HG03097 (cell line): ENCODE measurements around the gene PKIG.

Source experiments
- ATAC-seq: cut with Tn5 transposase; IDR thresholded peaks from one replicate; pipeline ENCODE4 v1.9.1; 2021; ENCODE audit not compliant: unreplicated experiment, low FRiP score

Gene PKIG

DNA sequence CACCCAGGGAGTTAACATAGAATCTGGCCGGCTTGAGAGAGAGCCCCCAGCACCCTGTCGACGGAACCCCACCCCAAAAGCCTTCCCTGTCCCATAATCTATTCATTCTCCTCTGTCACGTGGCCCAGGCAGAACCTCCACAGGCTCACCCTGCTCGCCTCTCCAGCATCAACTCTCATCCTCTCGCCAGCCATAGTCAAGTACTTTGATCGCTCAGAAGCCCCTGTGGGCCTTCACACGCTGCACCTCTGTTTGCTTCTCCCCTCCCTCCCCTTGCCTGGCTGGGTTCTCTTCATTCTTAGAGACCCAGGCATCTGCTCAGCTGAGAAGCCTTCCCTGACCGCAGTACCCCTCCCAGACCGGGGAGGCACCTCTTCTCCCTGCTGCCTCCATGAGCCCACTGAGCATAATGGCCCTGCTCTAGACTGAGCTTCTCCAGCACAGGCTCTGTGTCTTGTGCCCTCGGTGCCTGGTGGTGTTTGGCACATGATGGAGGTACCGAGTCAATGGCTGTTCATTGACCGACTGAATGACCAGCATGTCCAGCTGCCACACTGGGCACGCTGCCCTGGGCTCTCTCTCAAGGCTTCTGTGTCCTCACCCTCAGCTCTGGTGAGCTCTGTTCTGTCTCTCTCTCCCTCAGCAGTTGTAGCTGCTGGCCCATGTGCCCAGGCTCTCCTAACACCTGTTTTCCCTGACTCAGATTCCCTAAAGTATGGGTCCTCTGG is 33.7 kb downstream of the PKIG start:
- ATAC-seq = no peak

DNA sequence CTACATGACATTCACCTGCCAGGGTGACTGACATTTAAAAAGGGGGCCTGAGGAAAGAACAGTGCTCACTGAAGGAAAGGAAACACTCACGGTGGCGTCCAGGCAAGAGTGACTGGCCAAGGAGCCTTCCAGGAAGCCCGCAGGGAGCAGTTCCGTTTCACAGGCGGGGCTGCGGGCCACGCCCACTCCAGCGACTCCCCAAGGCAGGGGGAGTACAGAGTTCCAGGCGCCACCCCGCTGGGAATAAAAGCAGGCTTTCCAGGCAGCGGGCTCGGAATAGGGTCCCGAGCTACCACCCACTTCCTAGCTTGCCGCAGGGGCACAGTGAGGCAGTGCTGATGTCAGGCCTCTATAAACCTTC is 34.2 kb downstream of the PKIG start:
- no peak for ATAC-seq

- ATAC-seq = no peak
Measured at GRCh38 chr20:44618318-44618731, 35.9 kb downstream of the PKIG start.

DNA sequence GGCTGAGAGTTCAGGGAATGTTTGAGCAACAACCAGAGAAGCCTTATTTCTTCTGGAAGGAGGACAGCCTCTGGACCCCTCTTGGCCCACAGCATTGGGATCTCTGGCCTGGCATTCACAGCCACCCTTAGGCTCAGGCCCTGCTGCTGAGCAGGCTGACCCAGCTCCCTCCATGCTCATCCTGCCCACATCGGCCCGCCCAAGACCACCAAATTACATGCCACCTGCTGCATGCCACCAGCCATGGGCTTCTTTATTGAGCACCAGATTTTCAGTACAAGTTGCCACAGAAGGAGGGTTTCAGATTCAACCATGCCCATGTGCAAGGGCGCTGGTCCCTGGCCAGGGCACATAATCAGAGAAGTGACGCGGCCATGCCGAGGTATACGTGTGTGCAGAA is 36.9 kb downstream of the PKIG start:
- ATAC-seq = no peak

- no peak for ATAC-seq
Measured at GRCh38 chr20:44620030-44620429, 37.7 kb downstream of the PKIG start.

- no peak for ATAC-seq
Measured at GRCh38 chr20:44621325-44621724, 38.9 kb downstream of the PKIG start.

DNA sequence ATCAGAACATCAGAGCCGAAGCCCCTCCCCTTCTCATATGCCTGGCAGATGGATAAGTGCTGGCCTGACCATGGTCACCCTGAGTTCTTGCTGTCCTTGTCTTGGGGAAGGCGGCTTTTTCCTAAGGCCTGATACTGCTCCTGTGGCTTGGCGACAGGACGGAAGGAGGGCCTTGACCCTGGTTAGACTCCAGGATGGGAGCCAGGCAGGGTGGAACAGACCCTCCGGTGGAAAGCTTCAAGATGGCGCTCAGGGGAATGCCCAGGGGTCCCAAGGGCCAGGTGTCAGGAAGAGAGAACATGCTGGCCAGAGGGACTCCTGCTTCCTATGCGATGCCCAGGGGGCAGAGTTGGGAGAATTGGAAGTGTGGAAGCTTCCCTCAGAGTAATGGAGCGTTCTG is 39.6 kb downstream of the PKIG start:
- ATAC-seq = no peak

DNA sequence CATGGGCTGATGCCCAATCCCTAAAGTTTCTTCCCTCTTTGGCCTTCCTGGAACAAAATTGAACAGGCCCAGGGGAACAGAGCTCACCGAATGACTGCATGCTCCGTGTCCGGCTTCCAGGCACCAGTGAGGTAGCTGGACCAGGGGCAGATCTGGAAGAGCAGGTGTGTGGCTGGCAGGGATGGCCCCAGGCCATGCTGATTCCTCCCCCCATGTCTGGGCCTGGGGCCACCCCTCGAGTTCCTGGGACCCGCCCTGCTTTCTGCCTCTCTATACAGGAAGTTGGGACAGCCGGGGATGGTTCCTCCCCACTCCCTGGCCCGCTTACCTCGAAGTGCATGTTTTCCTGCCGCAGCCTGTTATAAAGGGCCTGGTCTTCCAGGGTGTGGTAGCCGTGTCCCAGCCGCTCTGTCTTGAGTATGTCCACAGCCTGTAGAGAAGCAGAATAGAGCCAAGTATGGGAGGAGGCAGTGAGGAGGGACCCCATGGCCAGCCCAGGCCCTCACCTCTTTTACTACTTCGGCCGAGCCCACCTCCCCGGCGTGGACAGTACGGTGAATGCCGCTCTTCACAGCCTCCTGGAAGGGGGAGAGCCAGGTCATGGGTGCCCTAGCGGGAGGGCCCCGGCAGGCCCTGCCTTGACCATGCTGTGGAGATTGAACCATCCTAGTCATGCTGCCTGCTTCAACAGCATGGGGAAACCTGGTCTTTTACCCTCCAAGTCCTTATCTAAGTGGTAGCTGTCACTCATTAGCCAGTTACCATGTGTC is 40.3 kb downstream of the PKIG start:
- no peak for ATAC-seq

DNA sequence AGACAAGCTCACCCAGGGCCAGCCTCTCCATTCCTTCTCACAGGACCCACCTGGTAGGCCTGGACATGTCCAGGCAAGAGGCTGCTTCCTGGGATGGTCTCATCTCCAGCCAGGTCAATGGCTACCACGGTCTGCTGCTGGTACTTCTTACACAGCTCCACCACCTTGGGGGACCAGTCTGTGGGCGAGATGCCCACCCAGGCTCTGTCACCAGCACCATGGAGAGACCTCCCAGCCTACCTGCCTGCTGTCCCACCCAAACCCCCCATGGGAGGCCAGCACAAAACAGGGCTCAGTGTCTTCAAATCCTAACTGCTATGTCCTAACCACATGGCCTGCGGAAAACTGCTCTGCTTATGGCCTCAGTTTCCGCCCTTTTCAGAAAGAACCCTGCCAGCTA is 41.8 kb downstream of the PKIG start:
- no peak for ATAC-seq

GRCh38 chr20:44624743-44625271 is 42.4 kb downstream of the PKIG start:
- ATAC-seq = no peak

DNA sequence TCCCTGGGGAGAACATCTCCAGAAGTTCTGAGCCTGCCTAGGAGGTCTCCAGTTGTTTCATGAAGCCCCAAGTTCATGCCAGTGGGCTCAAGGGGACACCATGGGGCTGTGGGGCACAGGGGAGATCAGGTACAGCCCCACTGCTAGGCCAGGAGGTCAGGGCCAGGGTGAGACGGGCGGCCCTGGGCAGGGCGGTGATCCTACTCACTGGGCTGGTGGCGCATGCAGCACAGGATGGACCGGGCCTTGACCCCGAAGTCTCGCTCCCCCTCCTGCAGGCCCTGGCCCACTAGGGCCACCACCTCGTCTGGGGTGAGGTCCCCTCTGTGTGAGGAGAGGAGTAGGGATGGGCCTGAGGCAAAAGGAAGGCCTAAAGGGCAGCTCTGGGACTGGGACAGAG is 43.0 kb downstream of the PKIG start:
- no peak for ATAC-seq

- ATAC-seq = no peak
Measured at GRCh38 chr20:44626278-44626677, 43.9 kb downstream of the PKIG start.

DNA sequence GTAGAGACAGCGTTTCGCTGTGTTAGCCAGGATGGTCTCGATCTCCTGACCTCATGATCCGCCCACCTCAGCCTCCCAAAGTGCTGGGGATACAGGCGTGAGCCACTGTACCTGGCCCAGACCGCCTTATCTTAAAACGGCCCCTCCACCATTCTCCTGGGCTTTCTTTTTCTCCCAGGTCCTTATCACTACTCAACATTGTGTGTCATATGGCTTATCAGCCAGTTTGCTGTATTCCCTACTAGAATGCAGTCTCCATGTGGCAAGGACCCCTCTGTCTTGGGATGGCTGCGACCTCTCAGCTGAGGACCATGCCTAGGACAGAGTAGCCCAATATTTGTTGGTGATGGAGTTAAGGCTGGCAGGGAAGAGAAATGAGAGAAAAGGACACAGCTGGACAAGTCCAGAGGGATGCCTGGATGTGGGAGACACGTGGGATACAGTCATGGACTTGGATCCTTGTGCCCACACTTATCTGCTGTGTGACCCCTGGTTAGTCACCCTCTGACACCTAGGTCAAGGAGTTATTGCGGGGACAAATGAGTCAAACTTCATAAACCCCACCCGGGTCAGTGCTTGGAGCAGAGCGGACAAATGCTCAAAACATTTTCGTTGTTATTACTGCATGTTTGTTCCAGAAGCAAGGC is 45.1 kb downstream of the PKIG start:
- no peak for ATAC-seq

GRCh38 chr20:44629017-44629385 is 46.6 kb downstream of the PKIG start:
- ATAC-seq = no peak

DNA sequence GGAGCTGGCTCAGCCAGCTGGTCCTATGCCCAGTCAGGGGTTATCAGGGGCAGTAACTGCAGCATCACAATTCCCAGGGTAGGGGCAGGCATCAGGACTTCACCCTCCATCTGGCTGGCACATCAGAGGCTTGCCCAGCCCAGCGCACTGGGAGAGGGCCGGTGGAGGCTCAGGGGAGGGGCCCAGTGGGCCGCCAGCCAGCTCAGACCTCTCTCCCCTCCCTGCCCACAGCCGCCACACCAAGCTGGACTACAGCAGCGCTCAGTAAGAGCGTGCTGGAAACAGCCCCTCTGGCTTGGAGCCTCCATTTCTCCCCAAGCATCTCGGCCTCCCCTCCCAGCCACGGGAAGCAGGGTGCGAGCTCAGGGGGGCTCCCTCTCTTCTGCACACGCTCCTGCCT is 47.2 kb downstream of the PKIG start:
- no peak for ATAC-seq

DNA sequence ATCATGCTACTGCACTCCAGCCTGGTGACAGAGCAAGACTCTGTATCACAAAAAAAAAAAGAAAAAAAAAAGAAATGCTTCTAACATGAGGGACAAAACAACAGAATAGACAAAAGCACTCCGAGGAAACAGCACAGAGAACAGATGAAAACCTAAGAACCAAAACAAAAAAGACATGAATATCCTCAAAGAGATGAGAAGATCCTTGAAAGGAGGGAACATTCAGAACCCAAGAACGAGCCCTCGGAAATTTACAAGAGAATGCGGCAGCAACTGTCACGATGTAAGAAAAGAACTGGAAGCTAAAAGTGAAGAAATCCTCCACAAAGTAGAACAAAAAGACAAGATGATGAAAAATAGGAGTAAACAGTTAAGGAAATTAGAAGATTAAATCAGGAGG is 47.9 kb downstream of the PKIG start:
- no peak for ATAC-seq

- ATAC-seq = no peak
Measured at GRCh38 chr20:44632103-44632752, 49.8 kb downstream of the PKIG start.

GRCh38 chr20:44633187-44633810 is 50.9 kb downstream of the PKIG start:
- no peak for ATAC-seq

DNA sequence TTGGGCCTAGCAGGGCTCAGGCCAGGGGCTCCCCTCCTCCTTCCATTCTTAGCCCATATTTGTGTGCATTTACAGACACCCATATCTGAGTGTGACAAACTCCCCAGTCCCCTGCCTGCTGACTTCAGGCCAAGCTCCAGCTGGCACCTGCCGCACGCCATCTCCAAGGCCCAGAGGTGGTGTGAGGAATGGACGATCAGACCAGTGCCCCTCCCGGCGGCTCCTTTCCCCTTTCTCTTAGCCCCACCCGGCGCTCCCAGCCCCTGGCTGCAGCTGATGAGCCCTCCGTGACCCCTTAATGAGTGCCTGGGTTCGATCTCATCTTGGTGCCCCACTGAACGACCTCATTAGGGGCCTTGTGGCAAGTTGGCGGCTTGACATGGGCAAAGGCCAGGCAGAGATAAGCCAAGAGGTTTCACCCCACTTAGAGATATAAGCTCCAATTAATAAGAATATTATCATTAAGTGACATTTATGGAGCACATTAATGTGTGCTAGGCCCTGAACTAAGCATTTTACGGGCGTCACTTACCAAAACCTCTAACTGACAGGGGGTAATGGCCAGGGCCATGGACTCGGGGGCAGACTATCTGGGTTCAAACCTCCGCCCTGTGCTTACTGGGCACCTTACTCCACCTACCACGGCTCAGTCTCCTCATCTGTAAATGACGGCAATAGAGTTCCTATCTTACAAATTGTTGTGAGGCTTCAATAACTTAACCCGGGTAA is 51.7 kb downstream of the PKIG start:
- no peak for ATAC-seq

GRCh38 chr20:44635877-44636276 is 53.5 kb downstream of the PKIG start:
- ATAC-seq = no peak
